Thoracic aorta (tissue), 2 donors: ENCODE data around the gene CNDP2. TPM values are rescaled to one million over a fixed set of nuclear protein-coding genes. Genes with fewer than 3 reads are reported as not detected.
A peak's percentile ranks its signal among the peaks of the same experiment; 100 is the strongest.

ENCODE experiments used
- ATAC-seq: fragments of 150-250 bp; one replicate; pipeline ENCODE4 v1.8.0; 2017; ENCODE audit warnings: low read depth; ENCODE audit not compliant: insufficient number of reproducible peaks, low FRiP score
- DNase-seq: peaks from one replicate; pipeline ENCODE4 v3.0.0-alpha.2; 2020; ENCODE audit warnings: low spot score
- H3K27ac ChIP-seq, 2 donors: fragments of 200-600 bp; sonication (generic); 1 replicate in 1 of 2; 2 replicates in 1 of 2; pipeline ENCODE4 v1.5.1; 2016; ENCODE audit warnings: mild to moderate bottlenecking in 2 of 2, moderate library complexity in 2 of 2
- H3K27me3 ChIP-seq: fragments of 200-600 bp; sonication (generic); replicated peaks from 2 replicates; pipeline ENCODE4 v1.6.0; 2016; ENCODE audit warnings: mild to moderate bottlenecking; ENCODE audit not compliant: insufficient read depth
- H3K36me3 ChIP-seq: fragments of 200-600 bp; sonication (generic); one replicate; pipeline ENCODE4 v1.5.1; 2016
- H3K4me1 ChIP-seq, 2 donors: fragments of 200-600 bp; sonication (generic); 1 replicate in 1 of 2; 2 replicates in 1 of 2; pipeline versions ENCODE4 v1.5.1 to v1.6.0; 2016; ENCODE audit warnings: low read depth in 2 of 2, mild to moderate bottlenecking in 1 of 2; ENCODE audit not compliant: control insufficient read depth in 1 of 2
- H3K4me3 ChIP-seq: fragments of 200-600 bp; sonication (generic); 2 replicates; pipeline ENCODE4 v1.5.1; 2016; ENCODE audit warnings: mild to moderate bottlenecking
- H3K9me3 ChIP-seq: fragments of 200-600 bp; sonication (generic); 2 replicates; pipeline ENCODE4 v1.5.1; 2016
- total RNA-seq, 2 donors: library from RNA; depleted of rRNA; stranded (reverse); fragments of >200 nt; gene quantifications; one replicate each; pipeline versions ENCODE4 v1.1.0 to v1.2.3, GENCODE V29; 2016
- TF ChIP-seq, protein P1 (sequence below): fragments of 200-600 bp; sonication (generic); IDR thresholded peaks from one replicate; pipeline ENCODE4 v1.5.1; 2019; ENCODE audit warnings: antibody characterized with exemption

CNDP2 gene
- total RNA-seq, 2 donors from 2014 or later, result 44.3 to 106 TPM

DNA sequence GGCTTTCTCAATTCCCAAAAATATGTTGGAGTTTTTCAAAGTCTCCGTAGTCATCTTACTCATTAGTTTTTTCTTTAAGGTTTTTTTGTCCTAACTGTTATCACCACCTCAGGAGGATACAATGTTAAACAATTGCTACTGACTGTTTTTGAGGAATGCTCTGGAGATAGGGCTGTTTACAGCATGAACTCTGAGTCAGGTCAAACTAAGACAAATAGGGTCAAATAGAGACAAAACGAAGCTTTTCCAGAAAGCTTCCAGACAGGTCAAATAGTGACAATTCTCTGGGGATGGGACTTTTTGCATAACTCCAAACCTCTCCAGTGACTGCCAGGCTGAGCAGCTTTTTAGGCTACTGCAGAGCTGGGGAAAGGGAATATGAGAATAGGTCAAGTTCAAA lies 23.9 kb upstream of the CNDP2 start:
- no peaks in the 10 kb centered on the region for H3K4me1 ChIP-seq
- TF ChIP-seq, protein P1, sequence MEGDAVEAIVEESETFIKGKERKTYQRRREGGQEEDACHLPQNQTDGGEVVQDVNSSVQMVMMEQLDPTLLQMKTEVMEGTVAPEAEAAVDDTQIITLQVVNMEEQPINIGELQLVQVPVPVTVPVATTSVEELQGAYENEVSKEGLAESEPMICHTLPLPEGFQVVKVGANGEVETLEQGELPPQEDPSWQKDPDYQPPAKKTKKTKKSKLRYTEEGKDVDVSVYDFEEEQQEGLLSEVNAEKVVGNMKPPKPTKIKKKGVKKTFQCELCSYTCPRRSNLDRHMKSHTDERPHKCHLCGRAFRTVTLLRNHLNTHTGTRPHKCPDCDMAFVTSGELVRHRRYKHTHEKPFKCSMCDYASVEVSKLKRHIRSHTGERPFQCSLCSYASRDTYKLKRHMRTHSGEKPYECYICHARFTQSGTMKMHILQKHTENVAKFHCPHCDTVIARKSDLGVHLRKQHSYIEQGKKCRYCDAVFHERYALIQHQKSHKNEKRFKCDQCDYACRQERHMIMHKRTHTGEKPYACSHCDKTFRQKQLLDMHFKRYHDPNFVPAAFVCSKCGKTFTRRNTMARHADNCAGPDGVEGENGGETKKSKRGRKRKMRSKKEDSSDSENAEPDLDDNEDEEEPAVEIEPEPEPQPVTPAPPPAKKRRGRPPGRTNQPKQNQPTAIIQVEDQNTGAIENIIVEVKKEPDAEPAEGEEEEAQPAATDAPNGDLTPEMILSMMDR, result no peak
- DNase-seq, result no peak
- no peaks in the 10 kb centered on the region for H3K9me3 ChIP-seq
- ATAC-seq, result no peak
- no peak overlapping the region for H3K4me3 ChIP-seq
- H3K27ac ChIP-seq, result no peak overlapping the region
- H3K27me3 ChIP-seq, result no peaks in the 10 kb centered on the region
- H3K36me3 ChIP-seq, result no peaks in the 10 kb centered on the region

GRCh38 chr18:74473976-74474640 lies 22.1 kb upstream of the CNDP2 start:
- H3K4me1 ChIP-seq, result no peaks in the 10 kb centered on the region
- TF ChIP-seq, protein P1, result no peak
- ATAC-seq (no peak), DNase-seq (no peak)
- no peaks in the 10 kb centered on the region for H3K27me3 ChIP-seq
- no peaks in the 10 kb centered on the region for H3K9me3 ChIP-seq
- H3K4me3 ChIP-seq, result no peak overlapping the region
- no peaks in the 10 kb centered on the region for H3K36me3 ChIP-seq
- H3K27ac ChIP-seq, result no peak overlapping the region

- ATAC-seq (no peak), DNase-seq (no peak)
- no peak overlapping the region for H3K27ac ChIP-seq
- no peaks in the 10 kb centered on the region for H3K9me3 ChIP-seq
- H3K36me3 ChIP-seq, result no peaks in the 10 kb centered on the region
- no peaks in the 10 kb centered on the region for H3K4me1 ChIP-seq
- no peak overlapping the region for H3K4me3 ChIP-seq
- H3K27me3 ChIP-seq, result no peaks in the 10 kb centered on the region
- TF ChIP-seq, protein P1, result peak; percentile 62
These were observed 20.0 kb upstream of the CNDP2 start for GRCh38 chr18:74476140-74476539.

- Histone ChIP-seq H3K9me3 (no peaks in the 10 kb centered on the region), H3K27ac (no peak overlapping the region), H3K4me3 (no peak overlapping the region), H3K27me3 (no peaks in the 10 kb centered on the region), H3K4me1 (no peaks in the 10 kb centered on the region), H3K36me3 (no peaks in the 10 kb centered on the region)
- TF ChIP-seq, protein P1, result no peak
- DNase-seq, result no peak
- ATAC-seq, result no peak
These were observed 18.4 kb upstream of the CNDP2 start for GRCh38 chr18:74477771-74478170.

DNA sequence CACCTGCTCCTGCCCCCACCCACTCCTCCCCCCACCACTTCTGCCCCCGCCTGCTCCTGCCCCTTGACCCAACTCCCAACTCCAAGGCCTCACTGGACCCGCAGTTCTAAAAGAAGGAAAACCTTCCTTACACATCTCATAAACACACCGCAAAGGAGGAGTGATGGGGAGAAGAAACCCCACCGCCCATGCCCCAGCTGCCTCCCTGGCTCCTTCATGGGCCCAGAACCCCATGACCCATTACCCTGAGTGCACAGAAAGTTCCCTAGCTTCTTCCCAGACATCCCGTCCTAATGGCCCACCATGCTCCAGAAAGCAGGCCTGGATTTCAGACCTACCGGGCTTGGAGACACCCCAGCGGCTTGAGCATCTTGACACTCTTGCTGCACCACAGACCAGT lies 17.8 kb upstream of the CNDP2 start:
- ATAC-seq, result no peak
- DNase-seq, result no peak
- H3K36me3 ChIP-seq, result no peaks in the 10 kb centered on the region
- H3K4me3 ChIP-seq, result no peak overlapping the region
- no peaks in the 10 kb centered on the region for H3K4me1 ChIP-seq
- no peaks in the 10 kb centered on the region for H3K27me3 ChIP-seq
- no peaks in the 10 kb centered on the region for H3K9me3 ChIP-seq
- H3K27ac ChIP-seq, result no peak overlapping the region
- TF ChIP-seq, protein P1, result no peak
